Sigmoid colon (tissue), 4 donors: ENCODE measurements around the gene ZFYVE21.

Experiments
- POLR2A ChIP-seq, 2 donors: fragments of 450-650 bp; IDR thresholded peaks; one replicate each; pipeline ENCODE4 v1.6.1; 2016; ENCODE audit warnings: antibody characterized with exemption in 2 of 2, mild to moderate bottlenecking in 2 of 2, moderate library complexity in 2 of 2
- POLR2AphosphoS5 ChIP-seq, 4 donors: sonication (generic); formaldehyde crosslinking; IDR thresholded peaks; one replicate each; pipeline ENCODE4 v1.6.1; 2017; ENCODE audit warnings: antibody characterized with exemption in 4 of 4
- TF ChIP-seq, protein P1 (sequence below), 4 experiments: fragments of 450-650 bp in 3 of 4; fragments of 200-600 bp in 1 of 4; IDR thresholded peaks; one replicate each; pipeline ENCODE4 v1.5.1; 2016 to 2019; ENCODE audit warnings: antibody characterized with exemption in 4 of 4, mild to moderate bottlenecking in 3 of 4, moderate library complexity in 2 of 4

DNA sequence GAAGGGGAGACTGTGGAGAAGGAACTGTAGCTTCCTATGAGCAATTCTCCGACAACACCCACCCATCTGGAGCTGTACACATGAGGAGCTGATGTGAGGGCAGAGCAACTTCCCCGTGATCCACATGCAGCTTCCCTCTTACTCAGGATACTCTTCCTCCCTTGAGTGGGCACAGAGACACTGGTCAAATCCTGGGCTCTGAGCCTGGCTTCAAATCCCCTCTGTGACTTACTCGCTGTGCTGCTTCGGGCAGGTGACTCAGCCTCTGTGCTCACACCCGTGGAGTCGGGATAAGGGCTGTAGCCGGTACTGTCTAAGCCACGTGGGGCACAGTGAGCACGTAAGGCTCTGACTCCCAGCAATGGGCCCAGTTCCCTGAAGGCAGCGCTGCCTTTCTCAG is 31.1 kb downstream of the ZFYVE21 start:
- TF ChIP-seq POLR2AphosphoS5 (IDR thresholded peaks at IDR 0.05) (no peak), POLR2A (IDR thresholded peaks at IDR 0.05) (no peak)
- TF ChIP-seq, protein P1, sequence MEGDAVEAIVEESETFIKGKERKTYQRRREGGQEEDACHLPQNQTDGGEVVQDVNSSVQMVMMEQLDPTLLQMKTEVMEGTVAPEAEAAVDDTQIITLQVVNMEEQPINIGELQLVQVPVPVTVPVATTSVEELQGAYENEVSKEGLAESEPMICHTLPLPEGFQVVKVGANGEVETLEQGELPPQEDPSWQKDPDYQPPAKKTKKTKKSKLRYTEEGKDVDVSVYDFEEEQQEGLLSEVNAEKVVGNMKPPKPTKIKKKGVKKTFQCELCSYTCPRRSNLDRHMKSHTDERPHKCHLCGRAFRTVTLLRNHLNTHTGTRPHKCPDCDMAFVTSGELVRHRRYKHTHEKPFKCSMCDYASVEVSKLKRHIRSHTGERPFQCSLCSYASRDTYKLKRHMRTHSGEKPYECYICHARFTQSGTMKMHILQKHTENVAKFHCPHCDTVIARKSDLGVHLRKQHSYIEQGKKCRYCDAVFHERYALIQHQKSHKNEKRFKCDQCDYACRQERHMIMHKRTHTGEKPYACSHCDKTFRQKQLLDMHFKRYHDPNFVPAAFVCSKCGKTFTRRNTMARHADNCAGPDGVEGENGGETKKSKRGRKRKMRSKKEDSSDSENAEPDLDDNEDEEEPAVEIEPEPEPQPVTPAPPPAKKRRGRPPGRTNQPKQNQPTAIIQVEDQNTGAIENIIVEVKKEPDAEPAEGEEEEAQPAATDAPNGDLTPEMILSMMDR (IDR thresholded peaks at IDR 0.05) = no peak
